WERI-Rb-1 (cell line): ENCODE results near the gene HFM1.

Experiments
- DNase-seq: peaks from one replicate; pipeline ENCODE4 v3.0.0-alpha.2; 2020
- H3K27ac ChIP-seq: fragments of 250-450 bp; sonication (Bioruptor Pico); 2 replicates; pipeline ENCODE4 v1.5.1; 2020; ENCODE audit warnings: mild to moderate bottlenecking, moderate library complexity
- H3K27me3 ChIP-seq: fragments of 250-450 bp; sonication (Bioruptor Pico); 2 replicates; pipeline ENCODE4 v1.5.1; 2021; ENCODE audit warnings: mild to moderate bottlenecking, low read depth, moderate library complexity; ENCODE audit not compliant: insufficient read depth, severe bottlenecking
- H3K36me3 ChIP-seq: fragments of 250-450 bp; sonication (Bioruptor Pico); 2 replicates; pipeline ENCODE4 v1.5.1; 2020; ENCODE audit warnings: mild to moderate bottlenecking, moderate library complexity
- H3K4me3 ChIP-seq: 2 replicates; pipeline ENCODE4 v1.5.1; 2011; ENCODE audit warnings: low read depth, mild to moderate bottlenecking, control low read depth, low read length
- H3K9me3 ChIP-seq: fragments of 250-450 bp; sonication (Bioruptor Pico); 2 replicates; pipeline ENCODE4 v1.5.1; 2021; ENCODE audit warnings: mild to moderate bottlenecking, moderate library complexity; ENCODE audit not compliant: severe bottlenecking
- CTCF ChIP-seq: IDR thresholded peaks from 2 replicates; pipeline ENCODE4 v1.5.1; 2011; ENCODE audit warnings: low read depth, mild to moderate bottlenecking, control low read depth, inconsistent platforms, low read length

HFM1 gene

GRCh38 chr1:91345395-91346005 is 59.1 kb downstream of the HFM1 start:
- Histone ChIP-seq H3K9me3 (no peaks in the 10 kb centered on the region), H3K36me3 (no peaks in the 10 kb centered on the region), H3K27ac (no peak overlapping the region), H3K27me3 (no peaks in the 10 kb centered on the region), H3K4me3 (no peak overlapping the region)
- TF ChIP-seq CTCF, result no peak
- no peak for DNase-seq

GRCh38 chr1:91338501-91338900 is 66.1 kb downstream of the HFM1 start:
- no peak overlapping the region for H3K27ac ChIP-seq
- no peak overlapping the region for H3K4me3 ChIP-seq
- DNase-seq, result no peak
- peaks cover 3% of the 10 kb centered on the region; the same call in 1 of the 2 replicates for H3K36me3 ChIP-seq
- H3K27me3 ChIP-seq, result no peaks in the 10 kb centered on the region
- no peaks in the 10 kb centered on the region for H3K9me3 ChIP-seq
- no peak for TF ChIP-seq CTCF

- no peak overlapping the region for H3K4me3 ChIP-seq
- H3K27me3 ChIP-seq, result no peaks in the 10 kb centered on the region
- H3K27ac ChIP-seq, result no peak overlapping the region
- H3K36me3 ChIP-seq, result peaks cover 3% of the 10 kb centered on the region; the same call in 1 of the 2 replicates
- no peaks in the 10 kb centered on the region for H3K9me3 ChIP-seq
- no peak for TF ChIP-seq CTCF
- no peak for DNase-seq
Measured at GRCh38 chr1:91335603-91336002, 69.0 kb downstream of the HFM1 start.

- Histone ChIP-seq H3K36me3 (peaks cover 3% of the 10 kb centered on the region; the same call in 1 of the 2 replicates), H3K9me3 (no peaks in the 10 kb centered on the region), H3K27me3 (no peaks in the 10 kb centered on the region), H3K4me3 (no peak overlapping the region), H3K27ac (no peak overlapping the region)
- no peak for DNase-seq
- no peak for TF ChIP-seq CTCF
Measured at GRCh38 chr1:91334856-91335255, 69.8 kb downstream of the HFM1 start.

- H3K36me3 ChIP-seq, result no peaks in the 10 kb centered on the region
- H3K9me3 ChIP-seq, result no peaks in the 10 kb centered on the region
- no peak overlapping the region for H3K4me3 ChIP-seq
- H3K27ac ChIP-seq, result no peak overlapping the region
- no peak for DNase-seq
- no peaks in the 10 kb centered on the region for H3K27me3 ChIP-seq
- no peak for TF ChIP-seq CTCF
Measured at GRCh38 chr1:91325456-91325855, 79.2 kb downstream of the HFM1 start.

- Histone ChIP-seq H3K27ac (no peak overlapping the region), H3K4me3 (no peak overlapping the region), H3K27me3 (no peaks in the 10 kb centered on the region), H3K9me3 (no peaks in the 10 kb centered on the region), H3K36me3 (no peaks in the 10 kb centered on the region)
- TF ChIP-seq CTCF, result no peak
- no peak for DNase-seq
Measured at GRCh38 chr1:91314643-91315042, 90.0 kb downstream of the HFM1 start.
